GM23338 (cell line): ENCODE data around the gene FAM222A. TPM values are rescaled to one million over a fixed set of nuclear protein-coding genes. Genes with fewer than 3 reads are reported as not detected.

ENCODE experiments used
- CTCF ChIP-seq, 2 experiments: fragments of 200-600 bp in 1 of 2; sonication (generic) in 1 of 2; conservative IDR thresholded peaks; 2 replicates each; pipeline versions ENCODE4 v1.5.1 to v1.6.1; 2016 to 2017; ENCODE audit warnings: antibody characterized with exemption in 2 of 2, low read depth in 2 of 2, mild to moderate bottlenecking in 2 of 2, moderate library complexity in 1 of 2
- EZH2 ChIP-seq: fragments of 200-600 bp; sonication (generic); IDR thresholded peaks from one replicate; pipeline ENCODE4 v1.8.0; 2017; ENCODE audit warnings: antibody characterized with exemption, mild to moderate bottlenecking, low read depth; ENCODE audit not compliant: unreplicated experiment
- POLR2AphosphoS5 ChIP-seq: IDR thresholded peaks from 2 replicates; pipeline ENCODE4 v1.6.1; 2016; ENCODE audit warnings: antibody characterized with exemption, low read depth
- REST ChIP-seq: IDR thresholded peaks from one replicate; pipeline ENCODE4 v1.6.1; 2018; ENCODE audit warnings: antibody characterized with exemption; ENCODE audit not compliant: unreplicated experiment
- STAT1 ChIP-seq: IDR thresholded peaks from one replicate; pipeline ENCODE4 v1.6.1; 2016; ENCODE audit warnings: antibody characterized with exemption; ENCODE audit not compliant: unreplicated experiment
- ZNF114 ChIP-seq: fragments of 250-450 bp; sonication (Bioruptor Pico); IDR thresholded peaks from 2 replicates; pipeline ENCODE4 v1.5.0; 2020; ENCODE audit warnings: mild to moderate bottlenecking, moderate library complexity
- ZNF331 ChIP-seq: fragments of 250-450 bp; sonication (Bioruptor Pico); IDR thresholded peaks from 2 replicates; pipeline ENCODE4 v1.5.0; 2020; ENCODE audit warnings: low read depth, mild to moderate bottlenecking, moderate library complexity
- ZNF462 ChIP-seq: fragments of 250-450 bp; sonication (Bioruptor Pico); IDR thresholded peaks from 2 replicates; pipeline ENCODE4 v1.5.0; 2020; ENCODE audit warnings: mild to moderate bottlenecking, moderate library complexity
- polyA plus RNA-seq: library from polyadenylated mRNA; unstranded; fragments of >200 nt; fragmentation: Nextera tagmentation; extraction: Ambion mirVana; gene quantifications from 2 replicates; pipeline ENCODE4 v1.2.1, GENCODE V29; 2016
- total RNA-seq: library from RNA; depleted of rRNA; stranded (reverse); fragments of >200 nt; shearing (Covaris generic); gene quantifications from 2 replicates; pipeline ENCODE4 v1.2.3, GENCODE V29; 2014
- TF ChIP-seq, protein P1 (sequence below): IDR thresholded peaks from 2 replicates; pipeline ENCODE4 v1.6.1; 2016; ENCODE audit warnings: antibody characterized with exemption

FAM222A gene
- total and polyA plus RNA-seq, 2 experiments from 2014 or later, result 0.78 to 2.1 TPM

DNA sequence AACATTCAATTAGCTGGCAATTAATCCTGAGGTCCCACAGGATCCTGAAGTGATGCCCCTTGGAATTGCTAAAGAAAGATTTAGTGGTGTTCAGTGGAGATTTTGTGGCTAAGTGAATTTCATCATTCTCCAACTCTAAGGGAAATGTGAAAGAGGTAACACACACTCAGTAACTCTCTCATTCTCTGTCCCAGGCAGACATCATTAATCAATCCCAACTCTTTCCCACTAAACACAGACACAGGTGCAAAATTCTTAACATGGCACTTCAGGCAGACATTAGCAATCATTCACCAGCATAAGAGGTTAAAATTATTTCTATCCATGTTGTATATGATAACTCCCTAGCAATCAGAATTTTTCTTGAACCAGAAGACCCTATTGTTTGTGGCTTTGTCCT, 79.4 kb downstream of the FAM222A start (continued):
- TF ChIP-seq ZNF462, result no peak
- no peak for TF ChIP-seq EZH2
- TF ChIP-seq REST, result no peak
- no peak for TF ChIP-seq POLR2AphosphoS5
- TF ChIP-seq STAT1, result no peak
- no peak for TF ChIP-seq ZNF114 (CRISPR knock-in tag)
- TF ChIP-seq, protein P1, sequence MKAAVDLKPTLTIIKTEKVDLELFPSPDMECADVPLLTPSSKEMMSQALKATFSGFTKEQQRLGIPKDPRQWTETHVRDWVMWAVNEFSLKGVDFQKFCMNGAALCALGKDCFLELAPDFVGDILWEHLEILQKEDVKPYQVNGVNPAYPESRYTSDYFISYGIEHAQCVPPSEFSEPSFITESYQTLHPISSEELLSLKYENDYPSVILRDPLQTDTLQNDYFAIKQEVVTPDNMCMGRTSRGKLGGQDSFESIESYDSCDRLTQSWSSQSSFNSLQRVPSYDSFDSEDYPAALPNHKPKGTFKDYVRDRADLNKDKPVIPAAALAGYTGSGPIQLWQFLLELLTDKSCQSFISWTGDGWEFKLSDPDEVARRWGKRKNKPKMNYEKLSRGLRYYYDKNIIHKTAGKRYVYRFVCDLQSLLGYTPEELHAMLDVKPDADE, result no peak
- TF ChIP-seq ZNF331, result no peak
- no peak for TF ChIP-seq CTCF (conservative IDR thresholded peaks at IDR 0.05; ENCODE audit: low read depth in 2 of 2)
